Panc1 (cell line): Measurements from ENCODE around the gene USP9X. TPM values are rescaled to one million over a fixed set of nuclear protein-coding genes. Genes with fewer than 3 reads are reported as not detected.

Source experiments
- ATAC-seq: fragments of 200-7000 bp; cut with Tn5 transposase; 2 replicates; pipeline ENCODE4 v1.9.1; 2020; ENCODE audit warnings: mild to moderate bottlenecking, moderate library complexity
- BruUV-seq: library from RNA; stranded (reverse); fragments of 400-500 nt; replicated peaks from 2 replicates; lab custom pipeline; 2021; lab: Mats Ljungman, UMichigan
- CTCF ChIA-PET: fragments of 300-600 bp; sonication (Branson Sonifier 250); formaldehyde crosslinking; loops from one replicate; lab custom pipeline; 2022; ENCODE audit warnings: antibody characterized with exemption; lab: Charles Lee
- POLR2A ChIA-PET: fragments of 300-600 bp; sonication (Branson Sonifier 250); formaldehyde crosslinking; loops from one replicate; lab custom pipeline; 2022; ENCODE audit warnings: antibody characterized with exemption; lab: Charles Lee
- DNase-seq: peaks from one replicate; pipeline ENCODE4 v3.0.0-alpha.2; 2010; ENCODE audit warnings: low read depth, low spot score
- H3K27ac ChIP-seq: 2 replicates; pipeline ENCODE4 v1.5.1; 2011; ENCODE audit warnings: mild to moderate bottlenecking, low read length, inconsistent platforms
- H3K27me3 ChIP-seq: fragments of 200-500 bp; sonication (Bioruptor generic); 2 replicates; pipeline ENCODE4 v1.6.0; 2014; ENCODE audit warnings: low read length, inconsistent platforms; ENCODE audit not compliant: control insufficient read depth, insufficient read depth
- H3K36me3 ChIP-seq: fragments of 200-500 bp; sonication (Bioruptor generic); 2 replicates; pipeline ENCODE4 v1.5.1; 2014; ENCODE audit warnings: inconsistent platforms, mild to moderate bottlenecking, low read length, moderate library complexity; ENCODE audit not compliant: control insufficient read depth, insufficient read depth
- H3K4me1 ChIP-seq: 2 replicates; pipeline ENCODE4 v1.5.1; 2011; ENCODE audit warnings: inconsistent platforms, mild to moderate bottlenecking, low read length, moderate library complexity; ENCODE audit not compliant: control insufficient read depth, insufficient read depth
- H3K4me3 ChIP-seq, 2 experiments: 2 replicates each; pipeline ENCODE4 v1.5.1; 2011 to 2012; ENCODE audit warnings: low read depth in 2 of 2, low read length in 2 of 2, mild to moderate bottlenecking in 2 of 2, inconsistent platforms in 1 of 2, moderate library complexity in 1 of 2
- H3K9me3 ChIP-seq: fragments of 200-500 bp; sonication (Bioruptor generic); 2 replicates; pipeline ENCODE4 v1.5.1; 2014; ENCODE audit warnings: low read depth, mild to moderate bottlenecking, inconsistent platforms, low read length, moderate library complexity; ENCODE audit not compliant: control insufficient read depth, insufficient read depth
- POLR2AphosphoS5 ChIP-seq: IDR thresholded peaks from 2 replicates; pipeline ENCODE4 v1.6.1; 2012; ENCODE audit warnings: mild to moderate bottlenecking, low read depth, low read length, moderate library complexity
- REST ChIP-seq, 2 experiments: IDR thresholded peaks; 2 replicates each; pipeline ENCODE4 v1.6.1; 2011 to 2012; ENCODE audit warnings: low read depth in 2 of 2, control low read depth in 1 of 2, low read length in 1 of 2, mild to moderate bottlenecking in 1 of 2, moderate library complexity in 1 of 2; ENCODE audit not compliant: insufficient read depth in 1 of 2
- SIN3A ChIP-seq: IDR thresholded peaks from 2 replicates; pipeline ENCODE4 v1.6.1; 2012; ENCODE audit warnings: low read depth, mild to moderate bottlenecking, low read length, moderate library complexity, borderline replicate concordance; ENCODE audit not compliant: insufficient read depth
- TCF7L2 ChIP-seq: IDR thresholded peaks from 2 replicates; pipeline ENCODE4 v1.6.1; 2011; ENCODE audit warnings: mild to moderate bottlenecking, low read depth, low read length, inconsistent platforms
- in situ Hi-C: cut with HindIII; loops from 2 replicates; pipeline ENCODE4 v1.10.0; 2016; ENCODE audit warnings: low sequenced_read_pairs, low pct_unique_long_range_greater_than_20kb
- intact Hi-C: fragments of 100-400 bp; cut with micrococcal nuclease; formaldehyde crosslinking; loops from one replicate; pipeline ENCODE4 v1.10.0; 2022; ENCODE audit not compliant: unreplicated experiment
- total RNA-seq: library from RNA; stranded (reverse); gene quantifications from one replicate; pipeline ENCODE4 v1.2.1, GENCODE V29; 2021; ENCODE audit not compliant: unreplicated experiment
- TF ChIP-seq, protein P1 (sequence below): fragments of 450-650 bp; IDR thresholded peaks from 2 replicates; pipeline ENCODE4 v1.5.1; 2017; ENCODE audit warnings: mild to moderate bottlenecking

Gene USP9X
- total RNA-seq, 1 experiment from 2014 or later, result 44.4 TPM

GRCh38 chrX:41043674-41044345 is 41.4 kb upstream of the USP9X start:
- POLR2A ChIA-PET, result no interaction called here

GRCh38 chrX:41045960-41046567 is 39.2 kb upstream of the USP9X start:
- POLR2A ChIA-PET, result no interaction called here
- Histone ChIP-seq H3K27ac (no peak overlapping the region), H3K27me3 (no peaks in the 10 kb centered on the region), H3K4me3 (no peak overlapping the region), H3K9me3 (no peaks in the 10 kb centered on the region), H3K36me3 (no peaks in the 10 kb centered on the region), H3K4me1 (no peaks in the 10 kb centered on the region)
- no TSS peak for BruUV-seq
- intact Hi-C loops (no loop called here), in situ Hi-C loops (no loop called here)
- TF ChIP-seq SIN3A, result no peak
- TF ChIP-seq TCF7L2, result no peak
- no peak for TF ChIP-seq REST (IDR thresholded peaks at IDR 0.05; ENCODE audit: insufficient read depth in 1 of 2, low read depth in 2 of 2, low read length in 1 of 2)
- TF ChIP-seq POLR2AphosphoS5, result no peak
- TF ChIP-seq, protein P1, sequence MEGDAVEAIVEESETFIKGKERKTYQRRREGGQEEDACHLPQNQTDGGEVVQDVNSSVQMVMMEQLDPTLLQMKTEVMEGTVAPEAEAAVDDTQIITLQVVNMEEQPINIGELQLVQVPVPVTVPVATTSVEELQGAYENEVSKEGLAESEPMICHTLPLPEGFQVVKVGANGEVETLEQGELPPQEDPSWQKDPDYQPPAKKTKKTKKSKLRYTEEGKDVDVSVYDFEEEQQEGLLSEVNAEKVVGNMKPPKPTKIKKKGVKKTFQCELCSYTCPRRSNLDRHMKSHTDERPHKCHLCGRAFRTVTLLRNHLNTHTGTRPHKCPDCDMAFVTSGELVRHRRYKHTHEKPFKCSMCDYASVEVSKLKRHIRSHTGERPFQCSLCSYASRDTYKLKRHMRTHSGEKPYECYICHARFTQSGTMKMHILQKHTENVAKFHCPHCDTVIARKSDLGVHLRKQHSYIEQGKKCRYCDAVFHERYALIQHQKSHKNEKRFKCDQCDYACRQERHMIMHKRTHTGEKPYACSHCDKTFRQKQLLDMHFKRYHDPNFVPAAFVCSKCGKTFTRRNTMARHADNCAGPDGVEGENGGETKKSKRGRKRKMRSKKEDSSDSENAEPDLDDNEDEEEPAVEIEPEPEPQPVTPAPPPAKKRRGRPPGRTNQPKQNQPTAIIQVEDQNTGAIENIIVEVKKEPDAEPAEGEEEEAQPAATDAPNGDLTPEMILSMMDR, result no peak
- DNase-seq, result no peak
- CTCF ChIA-PET, result no interaction called here
- ATAC-seq, result peak; percentile 60

More at GRCh38 chrX:41043674-41044345, 41.4 kb upstream of the USP9X start:
- DNase-seq (no peak), ATAC-seq (no peak)
- no peaks in the 10 kb centered on the region for H3K27me3 ChIP-seq
- TF ChIP-seq REST (IDR thresholded peaks at IDR 0.05; ENCODE audit: insufficient read depth in 1 of 2, low read depth in 2 of 2, low read length in 1 of 2), result no peak
- TF ChIP-seq SIN3A, result no peak
- TF ChIP-seq POLR2AphosphoS5, result no peak
- TF ChIP-seq TCF7L2, result no peak
- TF ChIP-seq, protein P1, result no peak
- H3K36me3 ChIP-seq, result no peaks in the 10 kb centered on the region
- in situ Hi-C loops, result no loop called here
- no peaks in the 10 kb centered on the region for H3K4me1 ChIP-seq
- no peaks in the 10 kb centered on the region for H3K9me3 ChIP-seq
- no TSS peak for BruUV-seq
- CTCF ChIA-PET, result no interaction called here
- H3K27ac ChIP-seq, result no peak overlapping the region
- intact Hi-C loops, result no loop called here
- no peak overlapping the region for H3K4me3 ChIP-seq
